ENCODE measurements around the gene PLA2G4D. TPM values are rescaled to one million over a fixed set of nuclear protein-coding genes. Genes with fewer than 3 reads are reported as not detected.

PLA2G4D gene
- polyA plus RNA-seq, 1 donor from 2014 or later: not detected

DNA sequence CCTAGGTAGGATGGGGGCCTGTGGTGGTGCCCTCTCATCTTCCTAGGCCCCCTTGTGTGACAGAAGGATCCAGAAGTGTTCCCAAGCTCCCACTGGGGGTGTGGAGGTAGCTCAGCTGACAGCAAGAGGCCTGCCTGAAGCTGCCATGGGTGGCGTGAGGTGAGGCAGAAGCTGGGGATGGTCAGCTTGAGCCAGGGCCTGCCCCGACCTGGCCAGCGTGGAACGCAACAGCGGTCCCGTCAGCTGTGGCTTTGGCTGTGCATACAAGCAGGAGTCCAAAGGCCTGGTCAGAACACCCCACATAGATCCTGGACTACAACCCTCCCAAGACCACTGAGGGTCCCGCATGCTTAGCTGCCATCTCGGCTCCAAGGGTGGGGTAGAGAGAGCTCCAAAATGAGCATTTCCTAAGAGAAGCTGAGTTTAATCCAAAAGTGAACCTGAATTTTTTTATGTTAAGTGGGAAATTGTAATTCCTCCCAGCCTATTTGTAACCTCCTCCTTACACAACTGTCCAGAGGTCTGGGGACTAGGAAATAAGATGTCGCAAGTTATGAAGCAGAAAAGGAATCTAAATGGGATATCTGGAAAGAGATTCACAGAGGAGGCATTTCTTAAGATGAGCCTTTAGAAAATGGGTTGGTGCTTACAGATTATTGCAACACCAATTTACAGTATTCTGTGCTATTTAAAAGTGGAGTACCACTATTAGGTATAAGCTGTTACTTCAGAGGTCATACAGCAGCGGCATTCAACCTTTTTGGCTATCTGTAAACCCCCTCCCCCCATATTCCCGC, 9.9 kb upstream of the PLA2G4D start:
- Histone ChIP-seq H3K4me3 (ENCODE audit: low read length) (no peak overlapping the region), H3F3A (ENCODE audit: insufficient read depth, low read length, poor library complexity, severe bottlenecking) (no peaks in the 10 kb centered on the region), H3K36me3 (ENCODE audit: insufficient read depth, low read length) (no peaks in the 10 kb centered on the region), H3K79me2 (replicated peaks; ENCODE audit: insufficient read depth, low read length) (no peaks in the 10 kb centered on the region), H2AFZ (ENCODE audit: low read depth, low read length) (no peak overlapping the region), H3K9me3 (ENCODE audit: low read length) (no peaks in the 10 kb centered on the region), H3K27me3 (ENCODE audit: insufficient read depth, low read depth, low read length) (no peaks in the 10 kb centered on the region), H3K4me2 (ENCODE audit: low read length) (no peak overlapping the region), H3K9me2 (ENCODE audit: insufficient read depth, low read length) (no peaks in the 10 kb centered on the region), H3K27ac (ENCODE audit: low read length) (no peak overlapping the region), H4K20me1 (ENCODE audit: insufficient read depth) (no peaks in the 10 kb centered on the region), H3K9ac (ENCODE audit: low read length) (no peak overlapping the region)
- TF ChIP-seq TAF1 (IDR thresholded peaks at IDR 0.05; ENCODE audit: low read depth) (no peak), POLR2AphosphoS5 (IDR thresholded peaks at IDR 0.05) (no peak), EZH2 (IDR thresholded peaks at IDR 0.05; ENCODE audit: borderline replicate concordance, insufficient read depth, low read length, poor library complexity, severe bottlenecking) (no peak), CTCF (IDR thresholded peaks at IDR 0.05; ENCODE audit: poor library complexity, severe bottlenecking) (no peak), SMC3 (conservative IDR thresholded peaks at IDR 0.05; ENCODE audit: poor library complexity) (no peak), EP300 (conservative IDR thresholded peaks at IDR 0.05; ENCODE audit: poor library complexity, severe bottlenecking) (no peak), MXI1 (conservative IDR thresholded peaks at IDR 0.05; ENCODE audit: poor library complexity, severe bottlenecking) (no peak), RAD21 (conservative IDR thresholded peaks at IDR 0.05) (no peak)
- TF ChIP-seq, protein P1, sequence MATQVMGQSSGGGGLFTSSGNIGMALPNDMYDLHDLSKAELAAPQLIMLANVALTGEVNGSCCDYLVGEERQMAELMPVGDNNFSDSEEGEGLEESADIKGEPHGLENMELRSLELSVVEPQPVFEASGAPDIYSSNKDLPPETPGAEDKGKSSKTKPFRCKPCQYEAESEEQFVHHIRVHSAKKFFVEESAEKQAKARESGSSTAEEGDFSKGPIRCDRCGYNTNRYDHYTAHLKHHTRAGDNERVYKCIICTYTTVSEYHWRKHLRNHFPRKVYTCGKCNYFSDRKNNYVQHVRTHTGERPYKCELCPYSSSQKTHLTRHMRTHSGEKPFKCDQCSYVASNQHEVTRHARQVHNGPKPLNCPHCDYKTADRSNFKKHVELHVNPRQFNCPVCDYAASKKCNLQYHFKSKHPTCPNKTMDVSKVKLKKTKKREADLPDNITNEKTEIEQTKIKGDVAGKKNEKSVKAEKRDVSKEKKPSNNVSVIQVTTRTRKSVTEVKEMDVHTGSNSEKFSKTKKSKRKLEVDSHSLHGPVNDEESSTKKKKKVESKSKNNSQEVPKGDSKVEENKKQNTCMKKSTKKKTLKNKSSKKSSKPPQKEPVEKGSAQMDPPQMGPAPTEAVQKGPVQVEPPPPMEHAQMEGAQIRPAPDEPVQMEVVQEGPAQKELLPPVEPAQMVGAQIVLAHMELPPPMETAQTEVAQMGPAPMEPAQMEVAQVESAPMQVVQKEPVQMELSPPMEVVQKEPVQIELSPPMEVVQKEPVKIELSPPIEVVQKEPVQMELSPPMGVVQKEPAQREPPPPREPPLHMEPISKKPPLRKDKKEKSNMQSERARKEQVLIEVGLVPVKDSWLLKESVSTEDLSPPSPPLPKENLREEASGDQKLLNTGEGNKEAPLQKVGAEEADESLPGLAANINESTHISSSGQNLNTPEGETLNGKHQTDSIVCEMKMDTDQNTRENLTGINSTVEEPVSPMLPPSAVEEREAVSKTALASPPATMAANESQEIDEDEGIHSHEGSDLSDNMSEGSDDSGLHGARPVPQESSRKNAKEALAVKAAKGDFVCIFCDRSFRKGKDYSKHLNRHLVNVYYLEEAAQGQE (IDR thresholded peaks at IDR 0.05; ENCODE audit: borderline replicate concordance): no peak

- Histone ChIP-seq H3K4me2 (ENCODE audit: low read length) (no peak overlapping the region), H3F3A (ENCODE audit: insufficient read depth, low read length, poor library complexity, severe bottlenecking) (no peaks in the 10 kb centered on the region)
These were observed 8.4 kb upstream of the PLA2G4D start for GRCh38 chr15:42102646-42103235.

More at GRCh38 chr15:42102646-42103235, 8.4 kb upstream of the PLA2G4D start:
- Histone ChIP-seq H3K79me2 (replicated peaks; ENCODE audit: insufficient read depth, low read length) (no peaks in the 10 kb centered on the region), H4K20me1 (ENCODE audit: insufficient read depth) (no peaks in the 10 kb centered on the region), H3K27me3 (ENCODE audit: insufficient read depth, low read depth, low read length) (no peaks in the 10 kb centered on the region), H3K36me3 (ENCODE audit: insufficient read depth, low read length) (no peaks in the 10 kb centered on the region), H2AFZ (ENCODE audit: low read depth, low read length) (no peak overlapping the region), H3K9ac (ENCODE audit: low read length) (no peak overlapping the region), H3K9me3 (ENCODE audit: low read length) (no peaks in the 10 kb centered on the region), H3K4me3 (ENCODE audit: low read length) (no peak overlapping the region), H3K27ac (ENCODE audit: low read length) (no peak overlapping the region), H3K9me2 (ENCODE audit: insufficient read depth, low read length) (no peaks in the 10 kb centered on the region)
- TF ChIP-seq, protein P1 (IDR thresholded peaks at IDR 0.05; ENCODE audit: borderline replicate concordance): no peak
- no peak for TF ChIP-seq SMC3 (conservative IDR thresholded peaks at IDR 0.05; ENCODE audit: poor library complexity)
- TF ChIP-seq EP300 (conservative IDR thresholded peaks at IDR 0.05; ENCODE audit: poor library complexity, severe bottlenecking): no peak
- no peak for TF ChIP-seq MXI1 (conservative IDR thresholded peaks at IDR 0.05; ENCODE audit: poor library complexity, severe bottlenecking)
- TF ChIP-seq CTCF (IDR thresholded peaks at IDR 0.05; ENCODE audit: poor library complexity, severe bottlenecking): no peak
- no peak for TF ChIP-seq TAF1 (IDR thresholded peaks at IDR 0.05; ENCODE audit: low read depth)
- TF ChIP-seq RAD21 (conservative IDR thresholded peaks at IDR 0.05): no peak
